Activated CD8-positive, alpha-beta memory T cell treated with anti-CD3 and anti-CD28 coated beads, Interleukin-2, amount 50 U/mL, for 4 hours (primary cell): Measurements from ENCODE around the gene IFNB1.

Source experiments
- DNase-seq: peaks from one replicate; pipeline ENCODE4 v3.0.0-alpha.2; 2020

The IFNB1 gene

DNA sequence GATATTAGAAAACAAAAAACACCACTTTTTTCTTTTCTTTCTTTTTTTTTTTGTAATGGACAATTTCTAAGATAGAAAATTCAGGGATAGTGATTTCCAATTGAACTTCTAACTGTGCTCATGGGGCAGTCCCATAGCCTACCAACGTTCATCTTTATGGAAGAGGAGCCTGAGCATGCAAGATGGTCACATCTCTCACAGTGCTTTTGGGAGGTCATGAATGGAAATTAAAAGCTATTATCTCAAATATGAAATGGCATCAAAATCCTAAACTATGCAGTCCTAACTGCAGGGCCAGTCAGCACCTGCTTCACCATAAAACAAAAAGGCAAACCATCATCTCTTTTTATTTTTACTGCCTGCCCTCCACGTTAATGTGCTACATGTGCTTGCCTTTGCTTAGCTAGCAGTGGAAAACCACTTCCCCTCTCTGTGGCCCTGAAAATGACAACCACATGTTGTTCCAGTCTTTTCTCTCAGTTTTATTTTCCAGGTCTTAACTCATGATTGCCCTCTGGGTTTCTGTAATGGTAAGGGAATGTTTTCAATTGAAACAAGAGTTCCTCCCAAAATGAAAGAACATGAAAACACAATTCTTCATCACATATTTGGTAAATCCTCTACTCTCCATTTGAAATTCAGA is 16.7 kb downstream of the IFNB1 start:
- DNase-seq = no peak

DNA sequence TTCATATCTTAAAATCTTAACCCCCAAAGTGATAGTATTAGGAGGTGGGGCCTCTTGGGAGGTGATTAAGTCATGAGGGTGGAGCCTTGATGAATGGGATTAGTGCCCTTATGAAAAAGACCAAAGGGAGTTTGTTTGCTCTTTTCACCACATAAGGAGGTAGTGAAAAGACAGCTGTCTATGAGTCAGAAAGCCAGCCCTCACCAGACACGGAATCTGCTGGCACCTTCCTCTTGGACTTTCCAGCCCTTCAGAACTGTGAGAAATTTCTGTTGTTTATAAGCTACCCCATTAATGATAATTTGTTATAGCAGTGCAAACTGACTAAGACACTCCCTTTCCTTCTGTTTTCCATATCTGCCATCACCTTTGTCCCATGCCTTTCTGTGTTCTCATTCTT is 20.8 kb downstream of the IFNB1 start:
- DNase-seq = no peak

DNA sequence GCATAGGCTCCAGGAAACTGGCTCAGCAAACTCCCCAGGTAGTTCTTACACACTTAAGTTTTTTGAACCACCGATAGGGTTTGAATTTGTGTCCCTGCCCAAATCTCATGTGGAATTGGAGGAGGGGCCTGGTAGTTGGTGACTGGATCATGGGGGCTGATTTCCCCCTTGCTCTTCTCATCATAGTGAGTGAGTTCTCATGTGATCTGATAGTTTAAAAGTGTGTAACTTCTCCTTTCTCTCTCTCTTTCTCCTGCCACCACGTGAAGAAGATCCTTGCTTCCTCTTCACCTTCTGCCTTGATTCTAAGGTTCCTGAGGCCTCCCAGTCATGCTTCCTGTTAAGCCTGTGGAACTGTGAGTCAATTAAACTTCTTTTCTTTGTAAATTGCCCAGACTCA is 23.9 kb downstream of the IFNB1 start:
- DNase-seq = no peak

- no peak for DNase-seq
Measured at GRCh38 chr9:21047281-21047691, 30.5 kb downstream of the IFNB1 start.

DNA sequence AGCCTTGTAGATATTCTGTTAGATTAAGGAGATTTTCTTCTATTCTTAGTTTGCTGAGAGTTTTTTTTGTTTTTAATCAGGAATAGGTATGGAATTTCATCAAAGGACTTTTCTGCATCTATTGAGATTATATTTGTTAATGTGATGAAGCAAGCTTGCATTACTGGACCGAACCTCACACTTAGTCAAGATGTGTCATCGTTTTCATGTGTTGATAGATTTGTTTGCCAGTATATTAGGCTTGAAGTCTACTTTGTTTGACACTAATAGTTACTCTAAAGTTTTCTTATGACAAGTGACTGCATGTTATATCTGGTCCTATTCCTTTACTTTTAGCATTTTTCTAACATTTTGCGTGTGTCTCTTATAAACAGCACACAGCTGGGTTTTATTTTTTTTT is 33.9 kb downstream of the IFNB1 start:
- no peak for DNase-seq

DNA sequence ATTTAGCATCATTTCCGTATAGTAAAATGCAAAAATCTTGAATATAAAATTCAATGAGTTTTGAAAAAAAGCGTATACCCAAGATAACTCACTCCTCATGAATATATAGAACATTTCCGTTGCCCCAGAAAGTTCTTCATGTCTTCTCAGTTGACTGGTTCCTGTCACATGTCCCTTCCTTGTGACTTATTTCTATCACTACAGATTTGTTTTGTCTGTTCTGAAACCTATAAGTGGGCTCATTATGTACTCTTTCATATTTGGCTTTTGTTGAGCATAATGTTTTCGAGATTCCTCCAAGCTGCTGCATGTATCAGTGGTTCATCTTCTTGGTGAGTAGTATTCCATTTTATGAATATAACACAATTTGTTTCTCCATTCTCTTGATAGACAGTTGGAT is 35.3 kb downstream of the IFNB1 start:
- DNase-seq = no peak

DNA sequence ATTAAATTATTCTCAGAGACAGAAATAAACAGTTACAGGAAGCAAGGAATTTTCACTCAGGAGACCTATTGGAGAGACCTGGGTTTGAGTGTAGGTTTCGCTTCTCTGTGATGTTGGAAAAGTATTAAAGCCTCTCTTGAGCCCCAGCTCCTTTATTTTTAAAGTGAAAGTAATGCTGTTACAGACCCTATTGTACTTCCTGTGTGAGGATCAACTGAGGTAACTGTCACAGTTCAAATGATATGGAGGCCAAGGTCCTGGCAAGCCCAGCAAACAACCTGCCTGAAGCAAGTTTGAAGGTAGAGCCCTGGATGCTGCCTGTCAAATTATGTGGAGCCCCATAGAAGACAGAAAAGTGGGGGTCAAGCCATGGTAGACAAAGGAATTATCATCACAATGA is 38.4 kb downstream of the IFNB1 start:
- DNase-seq = no peak

- no peak for DNase-seq
Measured at GRCh38 chr9:21037278-21037677, 40.5 kb downstream of the IFNB1 start.

- DNase-seq = no peak
Measured at GRCh38 chr9:21031808-21032183, 45.9 kb downstream of the IFNB1 start.

DNA sequence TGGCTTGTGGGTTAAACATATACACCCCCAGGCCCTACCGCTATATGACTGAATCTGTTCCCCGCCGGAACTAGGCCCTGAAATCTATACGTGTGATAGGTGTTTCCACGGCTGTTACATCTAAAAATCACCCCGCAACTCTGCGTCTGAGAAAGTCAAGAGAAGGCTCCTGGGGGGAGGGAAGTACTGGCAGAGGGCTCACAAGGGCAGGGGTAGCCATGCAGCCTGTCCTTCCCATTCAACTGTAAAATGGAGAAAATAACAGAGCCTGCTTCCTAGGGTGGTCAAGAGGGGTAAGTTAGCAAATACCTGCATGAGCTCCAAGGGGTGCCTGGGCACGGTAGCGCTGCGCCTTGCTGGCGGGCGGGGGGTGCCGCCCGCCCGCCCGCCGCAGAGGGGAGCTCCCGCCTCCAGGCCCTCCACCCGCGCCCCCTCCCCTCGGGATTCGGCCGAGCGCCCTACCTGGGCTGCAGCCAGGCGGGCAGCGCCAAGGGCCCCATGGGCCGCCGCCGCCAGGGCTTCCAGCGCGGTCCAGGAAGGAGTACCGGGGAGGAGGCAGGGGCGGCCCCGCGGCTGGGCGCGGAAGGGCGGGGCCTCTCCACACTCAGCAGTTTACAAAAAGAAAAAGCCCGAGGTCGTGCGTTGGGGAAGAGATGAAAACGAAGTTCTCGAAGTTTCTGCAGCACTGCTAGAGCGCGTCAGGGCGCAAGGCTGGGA is 46.5 kb downstream of the IFNB1 start, which contains the start of gene HACD4:
Gene HACD4, minus strand, starts transcription at position 550 of the 717 bp plus-strand sequence. Its CDS starts 50 bp downstream, at position 500.
- peak; percentile 62 for DNase-seq

DNA sequence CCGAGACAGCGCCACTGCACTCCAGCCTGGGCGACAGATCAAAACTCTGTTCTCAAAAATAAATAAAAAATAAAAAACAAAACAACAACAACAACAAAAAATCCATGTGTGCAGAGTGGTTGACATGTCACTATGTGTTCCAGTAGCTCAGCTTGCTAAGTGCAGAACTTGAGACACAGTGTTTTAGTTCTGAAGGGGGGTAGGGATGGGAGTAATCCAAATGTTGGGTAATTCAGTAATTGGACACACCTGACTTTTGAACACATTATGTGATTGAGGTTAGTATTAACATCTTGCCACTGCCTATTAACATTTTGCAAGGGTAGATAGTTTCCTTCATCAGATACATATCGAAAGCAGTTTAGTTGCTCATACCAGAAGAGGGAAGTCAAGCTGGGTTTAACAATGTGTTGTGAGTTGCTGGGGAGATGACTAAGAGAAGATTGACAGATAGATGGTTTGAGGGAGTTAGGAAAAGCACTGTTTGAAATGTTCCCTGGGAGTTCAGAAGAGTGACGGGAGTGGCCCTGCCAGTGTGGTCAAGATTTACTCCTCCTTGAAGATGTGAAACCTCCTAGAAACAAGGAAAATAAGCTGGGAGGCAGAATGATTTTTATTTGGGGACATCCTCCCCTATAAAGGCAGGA is 47.2 kb downstream of the IFNB1 start:
- DNase-seq = no peak

DNA sequence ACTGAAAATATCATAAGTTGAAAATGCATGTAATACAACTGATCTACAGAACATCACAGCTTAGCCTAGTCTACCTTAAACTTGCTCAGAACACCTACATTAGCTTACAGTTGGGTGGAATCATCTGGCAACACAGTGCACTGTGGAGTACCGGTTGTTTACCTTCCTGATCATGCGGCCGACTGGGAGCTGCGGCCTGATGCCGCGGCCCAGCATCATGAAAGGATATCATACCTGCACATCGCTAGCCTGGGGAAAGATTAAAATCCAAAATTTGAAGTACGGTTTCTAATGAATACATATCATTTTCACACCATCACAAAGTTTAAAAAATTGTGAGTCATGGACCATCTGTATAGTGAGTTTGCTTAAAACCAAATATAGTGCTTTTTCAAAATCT is 48.1 kb downstream of the IFNB1 start:
- no peak for DNase-seq

DNA sequence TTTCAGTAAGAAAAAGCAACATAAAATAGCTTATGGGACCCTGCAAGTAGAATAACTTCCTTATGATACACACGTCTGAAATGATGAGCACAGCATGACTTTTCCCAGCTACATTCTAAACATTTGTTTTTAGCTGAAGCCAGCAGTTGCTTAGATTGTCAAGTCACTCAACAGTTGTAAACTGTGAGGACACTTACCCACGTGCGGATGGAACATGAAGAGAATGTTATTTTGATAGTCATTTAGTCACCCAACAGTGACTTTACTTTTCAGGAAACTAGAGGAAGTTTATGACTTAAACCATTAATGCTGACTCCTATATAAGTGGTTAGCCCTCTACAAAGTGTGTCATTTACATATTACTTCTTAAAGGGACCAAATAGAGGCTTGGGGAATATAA is 49.3 kb downstream of the IFNB1 start:
- no peak for DNase-seq

DNA sequence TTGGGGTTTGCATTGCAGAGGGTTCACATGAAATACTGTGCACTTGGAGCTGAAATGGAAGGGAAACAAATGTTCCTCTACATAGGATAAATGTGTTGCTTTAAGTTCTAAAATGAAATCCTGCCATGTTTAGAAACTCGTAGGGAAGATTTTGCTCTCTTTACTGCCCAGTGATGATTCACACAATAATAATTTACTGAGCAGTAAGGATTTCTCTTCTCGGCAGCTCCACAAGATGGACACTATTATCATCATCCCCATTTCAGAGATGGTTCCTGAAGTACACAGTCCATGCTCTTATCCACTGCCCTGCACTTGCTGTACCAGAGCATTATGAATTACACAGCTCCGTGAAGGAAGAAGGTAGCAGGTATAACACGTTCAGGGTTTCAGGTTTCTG is 50.4 kb downstream of the IFNB1 start:
- no peak for DNase-seq
